Uterus (tissue), 2 donors: ENCODE data around the gene CCDC34.

Experiments
- POLR2A ChIP-seq, 2 donors: fragments of 450-650 bp; IDR thresholded peaks; one replicate each; pipeline ENCODE4 v1.6.1; 2016; ENCODE audit warnings: antibody characterized with exemption in 2 of 2, mild to moderate bottlenecking in 1 of 2, moderate library complexity in 1 of 2
- TF ChIP-seq, protein P1 (sequence below), 4 experiments: fragments of 200-600 bp in 2 of 4; fragments of 450-650 bp in 2 of 4; sonication (generic) in 2 of 4; IDR thresholded peaks; one replicate each; pipeline ENCODE4 v1.5.1; 2016 to 2019; ENCODE audit warnings: antibody characterized with exemption in 4 of 4, mild to moderate bottlenecking in 2 of 4, moderate library complexity in 1 of 4

- TF ChIP-seq, protein P1, sequence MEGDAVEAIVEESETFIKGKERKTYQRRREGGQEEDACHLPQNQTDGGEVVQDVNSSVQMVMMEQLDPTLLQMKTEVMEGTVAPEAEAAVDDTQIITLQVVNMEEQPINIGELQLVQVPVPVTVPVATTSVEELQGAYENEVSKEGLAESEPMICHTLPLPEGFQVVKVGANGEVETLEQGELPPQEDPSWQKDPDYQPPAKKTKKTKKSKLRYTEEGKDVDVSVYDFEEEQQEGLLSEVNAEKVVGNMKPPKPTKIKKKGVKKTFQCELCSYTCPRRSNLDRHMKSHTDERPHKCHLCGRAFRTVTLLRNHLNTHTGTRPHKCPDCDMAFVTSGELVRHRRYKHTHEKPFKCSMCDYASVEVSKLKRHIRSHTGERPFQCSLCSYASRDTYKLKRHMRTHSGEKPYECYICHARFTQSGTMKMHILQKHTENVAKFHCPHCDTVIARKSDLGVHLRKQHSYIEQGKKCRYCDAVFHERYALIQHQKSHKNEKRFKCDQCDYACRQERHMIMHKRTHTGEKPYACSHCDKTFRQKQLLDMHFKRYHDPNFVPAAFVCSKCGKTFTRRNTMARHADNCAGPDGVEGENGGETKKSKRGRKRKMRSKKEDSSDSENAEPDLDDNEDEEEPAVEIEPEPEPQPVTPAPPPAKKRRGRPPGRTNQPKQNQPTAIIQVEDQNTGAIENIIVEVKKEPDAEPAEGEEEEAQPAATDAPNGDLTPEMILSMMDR (IDR thresholded peaks at IDR 0.05) = no peak
- TF ChIP-seq POLR2A (IDR thresholded peaks at IDR 0.05) = no peak
These were observed 38.3 kb upstream of the CCDC34 start for GRCh38 chr11:27401280-27401832.
